ENCODE data around the gene LRRC23. TPM values are rescaled to one million over a fixed set of nuclear protein-coding genes. Genes with fewer than 3 reads are reported as not detected.
"Not testable (repeated sequence)": the region's sequence is repeated elsewhere in the genome, so short reads cannot be mapped to it uniquely, and the experiment has no call there.

The LRRC23 gene
- total RNA-seq, 4 donors from 2014 or later: 6.2 to 12.1 (median 7.4) TPM

GRCh38 chr12:6863033-6863432, 41.6 kb upstream of the LRRC23 start:
- no peak for TF ChIP-seq CTCF (IDR thresholded peaks at IDR 0.05)
- DNase-seq (ENCODE audit: low spot score) (no peak), ATAC-seq (ENCODE audit: low FRiP score) (no peak)

GRCh38 chr12:6863586-6864321, 40.9 kb upstream of the LRRC23 start:
- TF ChIP-seq CTCF (IDR thresholded peaks at IDR 0.05): no peak
- ATAC-seq (ENCODE audit: low FRiP score) (no peak), DNase-seq (ENCODE audit: low spot score) (no peak)

GRCh38 chr12:6865307-6865706, 39.3 kb upstream of the LRRC23 start:
- ATAC-seq (ENCODE audit: low FRiP score); DNase-seq (ENCODE audit: low spot score): not testable (repeated sequence)

- DNase-seq (ENCODE audit: low spot score): no peak
- TF ChIP-seq CTCF (IDR thresholded peaks at IDR 0.05): no peak
- ATAC-seq (ENCODE audit: low FRiP score): no peak
Measured at GRCh38 chr12:6866163-6866919, 38.3 kb upstream of the LRRC23 start.

GRCh38 chr12:6866920-6867412, 37.7 kb upstream of the LRRC23 start:
- no peak for DNase-seq (ENCODE audit: low spot score)
- no peak for TF ChIP-seq CTCF (IDR thresholded peaks at IDR 0.05)
- ATAC-seq (ENCODE audit: low FRiP score): peak; percentile 1

GRCh38 chr12:6867413-6868210, 37.0 kb upstream of the LRRC23 start, which contains the start of gene TPI1:
TSS of gene TPI1 (plus strand) at chr12:6867531. CDS start at chr12:6867567, 36 bp downstream.
- no peak for TF ChIP-seq CTCF (IDR thresholded peaks at IDR 0.05)
- DNase-seq (ENCODE audit: low spot score) (peak; percentile 41), ATAC-seq (ENCODE audit: low FRiP score) (peak; percentile 79)

All from omental fat pad (tissue), 4 donors.